SK-N-MC (cell line): ENCODE results near the gene TLK2.

Experiments used
- EZH2 ChIP-seq: fragments of 200-600 bp; sonication (generic); IDR thresholded peaks from one replicate; pipeline ENCODE4 v1.6.1; 2017; ENCODE audit warnings: antibody characterized with exemption
- POLR2AphosphoS5 ChIP-seq: IDR thresholded peaks from 2 replicates; pipeline ENCODE4 v1.6.1; 2012; ENCODE audit warnings: mild to moderate bottlenecking, low read depth, low read length, borderline replicate concordance

DNA sequence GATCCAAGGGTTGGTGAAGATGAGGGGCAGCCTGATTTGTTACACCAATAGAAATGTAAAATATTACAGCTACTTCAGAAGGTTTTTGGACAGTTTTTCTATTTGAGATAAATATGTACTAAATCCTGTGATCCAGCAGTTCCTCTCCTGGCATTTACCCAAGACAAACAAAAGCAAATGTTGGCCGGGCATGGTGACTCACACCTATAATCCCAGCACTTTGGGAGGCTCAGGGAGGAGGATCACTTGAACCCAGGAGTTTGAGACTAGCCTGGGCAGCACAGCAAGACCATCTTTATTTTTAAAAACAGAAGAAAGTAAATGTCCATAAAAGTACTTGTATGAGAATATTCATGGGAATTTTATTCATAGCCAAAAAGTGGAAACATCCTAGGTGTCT lies 84.0 kb downstream of the TLK2 start:
- TF ChIP-seq EZH2 = no peak
- no peak for TF ChIP-seq POLR2AphosphoS5
